Epithelial cell of esophagus (primary cell): Measurements from ENCODE around the gene RNF6.

ENCODE experiments used
- DNase-seq: peaks from one replicate; pipeline ENCODE4 v3.0.0; 2010; ENCODE audit warnings: low read depth
- H3K4me3 ChIP-seq: 2 replicates; pipeline ENCODE4 v1.5.1; 2011; ENCODE audit warnings: mild to moderate bottlenecking, low read length, control low read depth
- CTCF ChIP-seq: IDR thresholded peaks from 2 replicates; pipeline ENCODE4 v1.5.1; 2011; ENCODE audit warnings: low read depth, mild to moderate bottlenecking, low read length, control low read depth, inconsistent platforms; ENCODE audit not compliant: insufficient read depth; ENCODE audit errors: missing control alignments

RNF6 gene

GRCh38 chr13:26168237-26168814, 53.8 kb downstream of the RNF6 start:
- DNase-seq: no peak
- no peak overlapping the region for H3K4me3 ChIP-seq
- TF ChIP-seq CTCF: no peak

- TF ChIP-seq CTCF: no peak
- no peak overlapping the region for H3K4me3 ChIP-seq
Measured at GRCh38 chr13:26163812-26164211, 58.3 kb downstream of the RNF6 start.

More at GRCh38 chr13:26163812-26164211, 58.3 kb downstream of the RNF6 start:
- DNase-seq: no peak
